Activated CD4-positive, alpha-beta T cell treated with anti-CD3 and anti-CD28 coated beads, Interleukin-2, amount 50 U/mL, for 1 hour (primary cell): ENCODE measurements around the gene RAB6A.
"Not testable (repeated sequence)": the region's sequence is repeated elsewhere in the genome, so short reads cannot be mapped to it uniquely, and the experiment has no call there.

Experiments
- DNase-seq: peaks from one replicate; pipeline ENCODE4 v3.0.0-alpha.2; 2020

The RAB6A gene

DNA sequence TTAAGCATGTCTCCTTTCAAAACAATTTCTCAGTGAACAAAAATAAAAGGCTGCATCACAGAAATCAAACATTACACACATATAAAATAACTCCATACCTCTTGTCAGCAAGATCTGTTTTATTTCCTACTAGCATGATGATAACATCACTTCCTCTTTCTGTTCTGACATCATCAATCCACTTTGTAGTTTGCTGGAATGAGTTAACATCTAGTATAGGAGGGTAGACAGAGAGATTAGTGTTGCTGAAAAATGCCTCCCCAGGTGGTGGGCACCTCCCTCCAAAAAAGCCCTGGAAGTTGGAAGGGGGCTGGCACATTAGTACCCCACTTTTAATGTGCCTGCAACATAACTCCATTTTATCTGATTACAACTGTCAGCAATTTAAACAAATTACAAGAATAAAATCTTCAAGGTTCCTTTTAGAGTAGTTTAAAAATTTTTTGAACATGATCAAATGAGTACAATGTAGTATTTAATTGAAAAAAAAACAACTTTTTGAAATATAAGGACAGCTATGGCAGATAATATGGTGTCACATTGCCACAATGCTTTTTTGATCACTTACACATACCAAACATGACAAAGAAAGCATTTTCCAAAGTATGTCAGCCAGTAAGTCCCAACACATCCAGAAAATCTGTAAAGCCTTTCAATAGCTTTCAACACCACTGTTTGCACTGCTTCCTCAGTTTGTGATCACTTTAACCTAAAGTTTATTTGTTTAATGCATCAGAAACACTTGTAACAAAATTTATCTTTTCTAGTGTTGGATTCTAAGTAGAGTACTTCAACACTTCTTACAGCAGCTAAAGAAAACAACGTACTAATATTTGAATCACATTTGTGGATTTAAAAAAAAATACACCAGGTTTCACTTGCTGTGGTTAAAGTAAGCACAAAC lies 44.5 kb downstream of the RAB6A start:
- DNase-seq, result no peak

DNA sequence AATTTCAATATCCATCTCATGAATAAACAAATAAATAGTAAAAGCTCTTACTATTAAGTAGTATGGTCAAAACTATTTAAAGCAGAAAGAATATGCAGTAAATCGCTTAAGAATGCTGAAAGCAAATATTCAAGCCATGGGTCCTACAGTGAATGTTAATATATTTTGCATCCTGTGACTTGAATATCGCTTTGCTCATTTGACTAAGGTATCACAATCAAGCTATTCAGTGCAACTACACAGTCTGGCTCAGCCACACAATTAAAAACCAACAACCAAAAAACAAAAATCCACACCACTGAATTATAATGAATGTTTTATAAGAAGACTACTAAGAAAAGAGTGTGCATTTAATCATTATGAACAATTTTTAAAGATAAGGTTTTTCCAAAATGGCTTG lies 45.3 kb downstream of the RAB6A start:
- DNase-seq, result no peak

DNA sequence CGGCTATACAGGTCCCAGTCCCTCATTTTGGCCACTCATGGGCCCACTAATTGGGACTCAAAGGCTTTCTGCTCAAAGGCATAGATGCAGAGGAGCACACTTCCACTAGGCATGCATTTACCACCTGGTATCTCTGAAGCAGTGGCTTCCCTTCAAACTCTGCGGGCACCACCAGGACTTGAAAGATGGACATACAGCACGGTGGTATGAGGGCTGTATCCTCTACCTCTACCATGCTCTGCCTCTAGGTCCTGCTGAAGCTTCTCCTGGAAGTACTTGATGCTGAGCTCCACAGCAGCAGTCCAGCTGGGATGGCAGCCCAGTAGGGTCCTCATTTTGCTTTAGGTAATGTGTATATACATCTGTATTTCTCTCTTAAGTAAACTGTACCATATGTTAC lies 49.9 kb downstream of the RAB6A start:
- no peak for DNase-seq

DNA sequence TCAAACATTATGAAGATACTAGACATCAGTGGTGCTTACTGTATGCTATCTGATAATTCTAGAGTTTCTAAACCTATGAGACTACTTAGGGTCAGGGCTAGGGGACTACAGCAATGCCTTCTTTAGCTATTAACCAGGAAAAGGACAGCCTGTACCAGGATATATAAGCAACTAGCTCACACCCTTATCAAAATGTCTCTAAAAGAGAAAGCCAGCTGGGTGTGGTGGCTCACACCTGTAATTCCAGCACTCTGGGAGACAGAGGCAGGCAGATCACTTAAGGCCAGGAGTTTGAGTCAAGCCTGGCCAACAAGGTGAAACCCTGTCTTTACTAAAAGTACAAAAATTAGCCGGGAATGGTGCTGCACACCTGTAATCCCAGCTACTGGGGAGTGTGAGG lies 55.8 kb downstream of the RAB6A start:
- DNase-seq, result no peak

DNA sequence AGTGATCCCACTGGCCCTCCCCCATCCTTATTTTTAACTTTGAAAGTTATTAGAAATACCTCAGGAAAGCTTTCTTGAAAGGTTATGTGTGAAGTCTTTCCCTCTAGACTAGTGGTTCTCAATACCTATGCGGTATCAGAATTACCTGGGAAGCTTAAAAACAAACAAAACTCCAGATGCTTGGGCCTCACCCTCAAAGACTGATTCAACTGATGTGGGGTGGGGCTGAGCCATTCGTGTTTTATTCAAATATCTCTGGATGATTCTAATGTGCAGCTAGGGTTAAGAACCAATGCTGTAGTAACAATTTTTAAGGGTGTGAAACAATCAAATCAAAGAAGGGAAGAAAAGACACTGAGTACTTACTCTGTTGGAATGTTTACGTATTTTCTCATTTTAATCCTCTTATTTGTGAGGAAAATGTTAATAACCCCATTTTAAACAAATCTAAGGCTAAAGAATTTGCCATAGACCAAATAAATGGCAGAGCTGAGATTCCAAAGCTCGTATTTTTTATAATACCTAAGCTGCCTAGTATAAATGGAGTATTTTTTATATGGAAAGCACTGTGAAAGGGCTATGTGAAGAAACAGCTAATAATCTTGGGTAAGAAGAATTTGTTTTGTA lies 66.9 kb downstream of the RAB6A start:
- no peak for DNase-seq

DNA sequence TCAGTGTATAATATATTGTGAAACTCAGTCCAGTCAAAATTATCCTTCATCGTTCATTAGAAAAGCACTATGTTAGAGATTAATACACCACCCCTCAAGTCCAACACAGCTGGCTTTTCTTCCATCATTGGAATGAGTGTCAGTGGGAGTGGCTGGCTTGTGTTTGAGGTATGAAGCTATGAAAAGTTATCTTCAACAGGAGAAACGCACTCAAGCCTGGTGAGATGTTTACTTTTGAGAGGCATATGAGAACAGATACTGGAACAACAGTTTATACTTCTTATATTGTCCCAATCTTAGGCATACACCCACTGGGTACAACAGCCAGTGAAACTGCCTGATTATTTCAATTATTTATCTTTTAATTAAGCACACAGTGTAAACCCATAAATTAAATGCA lies 80.2 kb downstream of the RAB6A start:
- DNase-seq, result no peak

DNA sequence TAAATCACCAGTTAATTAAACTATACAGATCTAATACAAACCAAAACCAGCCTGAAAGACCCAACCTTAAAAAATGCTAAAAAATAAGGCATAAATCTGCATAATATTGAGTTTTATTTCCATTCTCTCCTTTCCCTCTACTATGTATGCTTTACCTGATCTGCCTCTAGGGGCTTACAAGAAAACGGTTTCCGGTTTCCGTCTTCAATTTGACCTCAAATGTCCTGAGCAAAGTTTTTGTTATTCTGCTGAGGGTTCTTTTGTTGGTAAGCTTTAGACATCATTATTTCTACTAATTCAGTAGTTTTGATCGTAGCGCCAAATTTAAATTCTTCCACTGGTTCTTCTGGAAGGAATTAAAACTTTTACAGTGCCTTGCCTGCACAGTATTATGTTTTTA lies 84.3 kb downstream of the RAB6A start:
- not testable (repeated sequence) for DNase-seq

DNA sequence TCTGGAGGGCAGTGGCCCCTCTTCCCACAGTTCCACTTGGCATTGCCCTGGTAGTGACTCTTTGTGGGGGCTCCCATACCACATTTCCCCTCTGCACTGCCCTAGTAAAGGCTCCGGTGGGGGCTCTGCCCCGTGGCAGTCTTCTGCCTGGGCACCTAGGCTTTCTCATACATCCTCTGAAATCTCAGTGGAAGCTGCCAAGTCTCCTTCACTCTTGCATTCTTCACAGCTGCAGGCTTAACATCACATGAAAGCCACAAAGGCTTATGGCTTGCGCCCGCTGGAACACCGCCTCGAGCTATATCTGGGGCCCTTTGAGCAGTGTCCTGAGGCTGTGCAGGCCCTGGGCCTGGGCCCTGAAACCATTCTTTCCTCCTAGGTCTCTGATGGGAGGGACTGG lies 89.2 kb downstream of the RAB6A start:
- DNase-seq, result no peak

DNA sequence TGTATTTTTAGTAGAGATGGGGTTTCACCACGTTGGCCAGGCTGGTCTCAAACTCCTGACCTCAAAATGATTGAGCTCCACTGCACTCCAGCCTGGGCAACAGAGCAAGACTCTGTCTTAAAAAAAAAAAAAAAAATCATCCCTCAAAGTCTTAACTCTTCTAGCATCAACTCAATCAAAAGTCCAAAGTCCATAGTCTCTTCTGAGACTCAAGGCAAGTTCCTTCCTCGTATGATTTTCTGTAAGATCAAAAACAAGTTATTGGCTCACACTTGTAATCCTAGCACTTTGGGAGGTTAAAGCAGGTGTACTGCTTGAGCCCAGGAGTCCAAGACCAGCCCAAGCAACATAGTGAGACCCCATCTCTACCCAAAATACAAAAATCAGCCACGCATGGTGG lies 90.1 kb downstream of the RAB6A start:
- DNase-seq, result no peak

DNA sequence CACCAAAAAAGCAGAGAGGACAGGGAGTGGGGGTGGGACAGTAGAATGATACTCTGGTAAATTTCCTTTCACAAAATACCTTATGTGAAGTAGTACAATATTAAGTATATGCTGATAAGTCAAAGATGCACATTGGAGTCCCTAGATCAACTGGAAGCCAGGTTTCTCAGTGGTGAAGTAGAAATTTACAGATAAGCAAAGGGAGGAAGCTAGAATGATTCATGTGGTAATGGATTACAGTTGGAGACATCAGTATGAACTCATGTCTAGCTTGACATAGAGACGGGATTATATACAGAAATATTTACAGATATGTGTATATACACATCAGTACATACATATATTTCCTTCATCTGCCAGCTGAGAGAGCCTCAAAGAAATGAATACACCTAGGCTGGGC lies 93.0 kb downstream of the RAB6A start:
- no peak for DNase-seq

DNA sequence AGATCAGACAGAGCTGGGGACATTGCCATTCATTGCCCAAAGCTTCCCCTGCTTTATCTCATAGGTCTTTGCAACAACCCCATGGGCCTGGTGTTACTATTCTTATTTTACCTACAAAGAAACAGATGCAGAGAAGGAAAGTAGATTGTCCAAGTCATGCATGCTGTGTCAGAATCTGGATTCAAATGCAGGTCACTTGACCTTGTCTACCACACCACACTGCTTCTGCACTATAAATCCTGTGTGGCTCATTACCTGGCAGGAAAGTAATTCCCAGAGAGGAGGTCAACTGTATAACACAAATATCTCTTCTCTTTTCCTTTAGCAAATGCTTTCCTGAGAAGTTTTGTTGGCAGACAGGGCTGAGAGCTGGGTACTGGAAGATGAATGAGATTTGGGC lies 96.0 kb downstream of the RAB6A start:
- DNase-seq, result no peak

DNA sequence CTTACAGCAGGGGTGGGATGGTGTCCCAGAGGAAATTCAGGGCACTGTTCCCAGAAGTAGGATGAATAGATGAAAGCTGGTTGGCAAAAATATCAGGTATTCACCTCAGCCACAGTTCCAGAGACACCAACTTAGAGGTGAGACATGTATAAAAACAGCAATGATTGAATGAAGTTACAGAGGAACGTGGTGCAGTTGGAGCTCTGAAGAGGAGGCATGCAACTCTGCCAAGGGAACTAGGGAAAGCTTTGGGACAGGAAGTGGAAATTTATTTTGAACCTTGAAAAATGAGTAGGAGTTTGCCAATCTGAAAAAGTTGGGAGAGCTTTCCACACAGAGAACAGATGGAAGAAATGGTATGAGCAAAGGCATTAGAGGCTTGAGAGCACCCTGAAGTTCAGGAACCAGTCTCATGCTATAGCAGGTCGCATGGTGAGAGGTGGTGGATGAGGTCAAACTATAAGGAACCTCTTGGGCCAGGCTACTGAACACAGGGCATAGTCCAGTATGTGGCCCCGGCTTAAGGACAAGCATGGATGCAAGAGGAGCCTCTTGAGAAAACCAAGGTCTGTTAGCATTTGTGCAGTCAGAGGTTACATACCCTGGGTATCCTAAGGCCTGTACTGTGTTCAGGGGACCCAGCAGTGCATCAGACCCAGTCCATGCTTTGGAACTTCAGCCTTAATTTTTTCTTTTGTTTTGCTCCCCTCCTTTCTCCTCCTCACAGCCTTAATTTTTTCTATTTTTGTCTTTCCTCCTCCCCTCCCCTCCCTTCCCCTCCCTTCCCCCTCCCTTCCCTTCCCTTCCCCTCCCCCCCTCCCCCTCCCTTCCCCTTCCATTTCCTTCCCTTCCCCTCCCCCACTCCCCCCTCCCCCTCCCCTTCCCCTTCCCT lies 97.0 kb downstream of the RAB6A start:
- DNase-seq, result no peak

DNA sequence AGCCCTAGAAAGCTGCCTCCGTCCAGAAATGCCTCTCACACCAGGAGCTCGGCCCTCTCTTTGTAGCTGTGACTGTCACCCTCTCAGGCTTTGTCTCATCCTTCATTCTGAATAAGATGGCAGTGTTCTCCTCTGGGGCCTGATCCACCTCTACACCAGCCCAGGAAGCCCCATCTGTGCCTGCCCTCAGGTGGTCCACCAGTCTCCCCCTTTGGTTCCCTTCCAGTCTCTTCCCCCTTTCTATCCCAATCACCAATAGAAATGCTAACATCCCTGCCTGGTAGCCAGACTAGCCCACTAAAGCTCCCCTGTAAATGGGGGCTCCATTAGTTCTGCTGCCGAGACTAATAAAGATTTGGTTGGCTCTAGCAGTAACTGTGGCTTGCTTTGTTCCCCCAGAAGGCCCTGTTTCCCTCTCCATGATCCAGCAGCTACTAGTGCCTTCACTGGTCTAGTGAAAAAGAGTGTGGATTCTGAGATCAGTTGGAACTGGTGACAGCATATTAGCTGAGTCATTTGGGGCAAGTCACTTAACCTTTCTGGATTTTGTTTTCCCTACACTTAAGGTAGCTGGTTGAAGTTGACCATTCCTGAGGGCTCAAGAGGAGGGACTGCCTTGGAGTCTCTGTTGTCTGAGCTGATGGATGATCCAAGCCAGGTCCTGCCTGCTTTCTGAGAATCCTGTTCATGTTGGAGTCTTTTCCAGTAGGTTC lies 98.3 kb downstream of the RAB6A start:
- no peak for DNase-seq

DNA sequence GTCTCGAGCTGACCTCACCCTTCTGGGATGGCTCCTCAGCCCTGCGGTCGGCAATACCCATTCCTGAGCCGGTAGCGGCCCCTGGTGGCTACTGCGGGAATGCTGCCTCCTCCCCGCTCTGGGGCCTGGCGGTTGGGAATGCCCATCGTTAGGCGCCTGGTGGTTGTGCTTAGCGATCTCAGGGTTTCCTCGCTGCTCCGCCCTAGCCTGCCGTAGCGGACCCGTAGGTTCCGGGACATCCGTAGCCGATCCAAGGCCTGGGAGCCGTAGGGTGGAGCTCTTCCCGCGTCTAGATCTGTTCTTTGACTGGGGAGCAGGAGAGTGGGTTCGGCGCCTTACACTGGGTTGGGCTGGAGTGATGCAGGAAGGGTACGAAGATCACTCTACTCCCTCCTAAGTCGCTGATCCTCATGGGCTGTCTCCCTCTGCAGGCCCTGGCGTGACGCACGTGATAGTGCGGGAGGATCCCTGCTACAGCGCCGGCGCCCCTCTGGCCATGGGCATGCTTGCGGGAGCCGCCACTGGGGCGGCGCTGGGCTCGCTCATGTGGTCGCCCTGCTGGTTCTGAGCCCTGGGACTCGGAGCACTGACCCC lies 99.7 kb downstream of the RAB6A start:
- DNase-seq, result peak; percentile 88

DNA sequence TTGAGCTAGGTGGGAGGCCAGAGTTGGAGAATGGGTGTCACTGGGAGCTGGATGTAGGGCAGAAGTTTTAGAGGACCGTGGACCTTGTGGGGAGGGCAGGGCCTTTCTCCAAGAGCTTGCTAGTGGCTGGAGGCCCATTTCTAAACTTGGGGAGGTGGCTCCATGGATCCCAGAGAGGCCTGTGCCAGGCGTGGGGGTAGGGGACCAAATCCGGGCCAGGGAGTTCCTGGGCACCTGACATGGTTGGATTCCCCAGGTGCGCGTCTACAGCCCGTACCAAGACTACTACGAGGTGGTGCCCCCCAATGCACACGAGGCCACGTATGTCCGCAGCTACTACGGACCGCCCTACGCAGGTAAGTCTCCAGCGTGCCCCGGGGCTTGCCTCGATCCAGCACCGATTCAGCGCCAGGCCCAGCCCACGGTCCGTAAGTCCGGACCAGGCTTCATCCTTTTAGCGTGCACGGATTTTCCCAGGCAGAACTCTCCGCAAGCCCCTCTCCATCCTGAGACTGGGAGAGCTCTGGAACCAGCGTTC lies 100.3 kb downstream of the RAB6A start:
- no peak for DNase-seq

DNA sequence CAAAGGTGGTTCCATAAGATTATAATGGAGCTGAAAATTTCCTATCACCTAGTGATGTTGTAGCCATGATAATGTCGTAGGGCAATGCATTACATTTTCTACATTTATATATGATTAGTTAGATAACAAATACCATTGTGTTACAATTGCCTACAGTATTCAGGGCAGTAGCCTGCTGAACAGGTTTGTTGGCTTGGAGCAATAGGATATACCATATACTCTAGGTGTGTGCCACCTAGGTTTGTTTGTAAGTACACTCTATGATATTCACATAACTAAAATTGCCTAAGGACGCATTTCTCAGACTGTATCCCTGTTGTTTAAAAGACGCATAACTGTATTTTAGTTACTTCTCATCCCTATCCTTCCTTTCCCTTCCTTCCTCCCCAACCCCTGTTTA lies 100.9 kb downstream of the RAB6A start:
- no peak for DNase-seq

DNA sequence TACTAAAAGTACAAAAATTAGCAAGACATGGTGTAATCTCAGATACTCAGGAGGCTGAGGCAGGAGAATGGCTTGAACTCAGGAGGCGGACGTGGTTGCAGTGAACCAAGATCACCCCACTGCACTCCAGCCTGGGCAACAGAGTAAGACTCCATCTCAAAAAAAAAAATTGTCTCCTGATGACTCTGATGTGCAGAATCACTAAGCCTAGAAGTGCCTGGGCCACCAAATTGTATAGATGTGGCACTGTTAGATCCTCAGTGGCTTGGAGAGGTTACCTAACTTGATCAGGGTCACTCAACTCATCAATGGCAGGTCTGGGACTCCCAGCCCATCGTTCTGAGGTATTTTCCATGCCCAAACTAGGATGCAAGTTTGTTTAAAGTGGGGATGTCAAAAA lies 103.9 kb downstream of the RAB6A start:
- DNase-seq, result no peak

DNA sequence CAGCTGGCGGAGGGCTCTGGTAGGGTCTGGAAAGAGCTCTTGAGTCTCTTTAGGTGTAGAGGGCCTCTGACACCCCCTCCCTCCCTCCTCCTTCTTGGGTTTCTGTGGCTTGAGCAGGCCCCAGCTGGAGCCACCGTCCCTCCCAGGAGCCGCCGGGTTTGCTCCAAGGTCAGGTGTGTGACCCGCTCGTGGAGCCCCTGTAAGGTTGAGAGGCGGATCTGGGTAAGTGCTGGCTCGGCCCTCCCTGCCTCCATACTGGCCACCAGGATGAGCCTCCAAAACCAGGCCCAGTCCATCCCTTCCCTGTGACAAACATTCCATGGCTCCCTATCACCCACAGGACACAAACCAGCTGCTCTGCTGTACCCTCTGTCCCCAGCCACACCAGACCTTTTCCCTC lies 105.2 kb downstream of the RAB6A start:
- no peak for DNase-seq

DNA sequence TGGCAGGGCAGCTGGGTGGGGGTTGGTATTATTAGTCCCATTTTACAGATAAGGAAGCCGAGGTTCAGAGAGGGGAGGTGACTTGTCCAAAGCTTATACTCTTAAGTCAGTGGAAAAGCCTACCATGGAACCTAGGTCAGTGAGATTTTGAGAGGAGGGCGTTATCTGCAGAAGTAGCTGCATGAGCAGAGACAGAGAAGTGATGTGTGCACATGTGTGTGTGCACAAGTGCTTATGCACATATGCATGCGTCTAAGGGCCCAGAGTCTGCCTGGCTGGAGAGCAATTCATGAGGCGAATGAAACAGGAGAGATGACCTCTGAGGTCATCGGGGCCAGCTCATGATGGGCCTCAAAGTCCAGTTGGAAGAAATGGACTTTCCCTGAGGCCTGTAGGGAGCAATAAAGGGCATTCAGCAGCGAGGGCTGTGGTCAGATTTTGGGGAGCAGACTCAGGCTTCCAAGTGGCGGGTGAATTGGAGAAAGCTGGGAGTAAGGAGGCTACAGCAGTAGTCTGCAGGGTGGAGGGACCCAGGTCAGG lies 106.3 kb downstream of the RAB6A start:
- DNase-seq, result no peak

DNA sequence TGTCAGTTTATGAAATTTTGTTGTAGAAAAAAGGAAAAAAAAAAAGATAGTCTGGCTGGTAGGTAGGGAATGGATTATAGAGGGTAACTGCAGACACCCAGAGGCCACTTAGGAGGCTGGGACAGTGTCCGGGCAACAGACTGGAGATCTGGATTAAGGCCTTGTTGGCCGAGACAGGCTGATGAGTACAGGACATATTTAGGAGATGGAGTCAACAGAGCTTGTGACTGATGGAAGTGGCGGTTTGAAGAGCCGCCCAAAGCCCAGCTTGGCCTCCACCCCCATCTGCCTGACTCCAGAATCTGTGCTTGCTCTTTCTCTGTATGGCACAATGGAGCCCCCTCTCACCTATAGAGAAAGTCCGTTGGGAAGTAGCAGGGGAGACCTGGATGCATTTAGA lies 106.9 kb downstream of the RAB6A start:
- DNase-seq, result no peak

DNA sequence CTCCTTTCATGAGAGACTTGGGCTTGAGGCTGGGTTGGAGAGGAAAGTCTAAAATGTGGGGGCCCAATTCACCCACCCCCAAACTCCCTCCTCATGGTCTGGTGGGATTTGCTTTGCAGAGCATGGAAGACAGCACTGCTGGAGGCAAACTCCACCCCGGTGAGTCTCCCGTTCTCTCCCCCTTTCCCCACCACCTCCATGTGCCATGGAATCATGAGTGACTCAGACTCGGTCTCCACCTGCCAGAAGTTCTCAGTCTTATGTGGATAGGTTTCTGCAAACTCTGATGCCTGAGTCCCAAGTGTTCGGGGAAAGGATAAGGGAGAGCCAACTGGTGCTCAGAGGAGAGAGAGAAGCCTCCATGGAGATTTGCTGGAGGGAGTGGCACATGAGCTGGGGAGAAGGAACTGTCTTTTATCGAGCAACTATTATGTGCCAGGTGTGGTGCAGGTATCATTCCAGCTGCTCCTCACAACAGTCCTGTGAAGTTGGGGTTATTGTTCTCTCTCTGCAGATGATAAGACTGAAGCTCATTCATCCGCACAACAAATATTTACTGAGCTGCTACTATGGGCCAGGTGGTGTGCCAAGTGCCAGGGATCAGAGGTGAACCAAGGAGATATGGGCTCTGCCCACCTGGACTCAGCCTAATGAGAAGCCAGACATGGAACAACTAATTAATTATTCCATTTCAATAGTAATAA lies 107.9 kb downstream of the RAB6A start:
- no peak for DNase-seq
